ENCODE results near the gene MAP3K21. TPM values are rescaled to one million over a fixed set of nuclear protein-coding genes. Genes with fewer than 3 reads are reported as not detected.

MAP3K21 gene
- total and polyA plus RNA-seq, 5 donors = 0.25 to 0.47 (median 0.34) TPM

GRCh38 chr1:233393084-233393840 is 65.7 kb downstream of the MAP3K21 start:
- 56% methylated on average over 10 of the region's 10 CpGs for WGBS

GRCh38 chr1:233393926-233394680 is 66.6 kb downstream of the MAP3K21 start:
- Histone ChIP-seq H3K4me3 (ENCODE audit: low read length) (no peak overlapping the region), H3K27ac (ENCODE audit: low read length) (no peak overlapping the region), H3K4me1 (ENCODE audit: control insufficient read depth, insufficient read depth, low read length) (no peaks in the 10 kb centered on the region), H3K27me3 (ENCODE audit: control insufficient read depth, insufficient read depth) (no peaks in the 10 kb centered on the region), H3K9me3 (ENCODE audit: control insufficient read depth, low read length) (no peaks in the 10 kb centered on the region)
- DNase-seq (no peak), ATAC-seq (peak; percentile 73 to 85)
- intact Hi-C loops (cut with DNase I) = loop anchor here in 3 of 4 donors (10.0 kb wide), 1 partner anchor 671 kb away; no protein-coding TSS in a partner anchor
- 68% methylated on average over 3 of the region's 3 CpGs for WGBS

More at GRCh38 chr1:233393084-233393840, 65.7 kb downstream of the MAP3K21 start:
- DNase-seq (no peak), ATAC-seq (no peak)
- Histone ChIP-seq H3K4me3 (ENCODE audit: low read length) (no peak overlapping the region), H3K4me1 (ENCODE audit: control insufficient read depth, insufficient read depth, low read length) (no peaks in the 10 kb centered on the region), H3K27me3 (ENCODE audit: control insufficient read depth, insufficient read depth) (no peaks in the 10 kb centered on the region), H3K9me3 (ENCODE audit: control insufficient read depth, low read length) (no peaks in the 10 kb centered on the region), H3K27ac (ENCODE audit: low read length) (no peak overlapping the region)
- intact Hi-C loops (cut with DNase I) = loop anchor here in 3 of 4 donors (10.0 kb wide), 1 partner anchor 672 kb away; no protein-coding TSS in a partner anchor

GRCh38 chr1:233394860-233395717 is 67.6 kb downstream of the MAP3K21 start:
- 67% methylated on average over 13 of the region's 13 CpGs for WGBS
- Histone ChIP-seq H3K27me3 (ENCODE audit: control insufficient read depth, insufficient read depth) (no peaks in the 10 kb centered on the region), H3K9me3 (ENCODE audit: control insufficient read depth, low read length) (no peaks in the 10 kb centered on the region), H3K4me3 (ENCODE audit: low read length) (no peak overlapping the region), H3K4me1 (ENCODE audit: control insufficient read depth, insufficient read depth, low read length) (no peaks in the 10 kb centered on the region), H3K27ac (ENCODE audit: low read length) (no peak overlapping the region)
- ATAC-seq (peak; percentile 76 to 80), DNase-seq (no peak)
- intact Hi-C loops (cut with DNase I) = loop anchor here in 3 of 4 donors (10.0 kb wide), 1 partner anchor 670 kb away; no protein-coding TSS in a partner anchor

- Histone ChIP-seq H3K27me3 (ENCODE audit: control insufficient read depth, insufficient read depth) (no peaks in the 10 kb centered on the region), H3K9me3 (ENCODE audit: control insufficient read depth, low read length) (no peaks in the 10 kb centered on the region), H3K4me1 (ENCODE audit: control insufficient read depth, insufficient read depth, low read length) (no peaks in the 10 kb centered on the region), H3K27ac (ENCODE audit: low read length) (no peak overlapping the region), H3K4me3 (ENCODE audit: low read length) (no peak overlapping the region)
- ATAC-seq (no peak), DNase-seq (no peak)
- intact Hi-C loops (cut with DNase I) = loop anchor here in 3 of 4 donors (10.0 kb wide), 1 partner anchor 669 kb away; no protein-coding TSS in a partner anchor
- 76% methylated on average over 15 of the region's 15 CpGs for WGBS
Measured at GRCh38 chr1:233395863-233396646, 68.5 kb downstream of the MAP3K21 start.

GRCh38 chr1:233406339-233406960 is 78.9 kb downstream of the MAP3K21 start:
- Histone ChIP-seq H3K27me3 (ENCODE audit: control insufficient read depth, insufficient read depth) (no peaks in the 10 kb centered on the region), H3K4me1 (ENCODE audit: control insufficient read depth, insufficient read depth, low read length) (no peaks in the 10 kb centered on the region), H3K4me3 (ENCODE audit: low read length) (no peak overlapping the region), H3K9me3 (ENCODE audit: control insufficient read depth, low read length) (no peaks in the 10 kb centered on the region), H3K27ac (ENCODE audit: low read length) (no peak overlapping the region)
- DNase-seq (no peak), ATAC-seq (no peak)
- intact Hi-C loops (cut with DNase I) = no loop called here
- 70% methylated on average over 4 of the region's 4 CpGs for WGBS

- DNase-seq (no peak), ATAC-seq (no peak)
- Histone ChIP-seq H3K4me1 (ENCODE audit: control insufficient read depth, insufficient read depth, low read length) (no peaks in the 10 kb centered on the region), H3K9me3 (ENCODE audit: control insufficient read depth, low read length) (no peaks in the 10 kb centered on the region), H3K4me3 (ENCODE audit: low read length) (no peak overlapping the region), H3K27ac (ENCODE audit: low read length) (no peak overlapping the region), H3K27me3 (ENCODE audit: control insufficient read depth, insufficient read depth) (no peaks in the 10 kb centered on the region)
- intact Hi-C loops (cut with DNase I) = no loop called here
- 71% methylated on average over 6 of the region's 6 CpGs for WGBS
Measured at GRCh38 chr1:233406994-233407631, 79.6 kb downstream of the MAP3K21 start.

- no peak overlapping the region for H3K27ac ChIP-seq (ENCODE audit: low read length)
- intact Hi-C loops (cut with DNase I) = no loop called here
- no peaks in the 10 kb centered on the region for H3K4me1 ChIP-seq (ENCODE audit: control insufficient read depth, insufficient read depth, low read length)
- H3K27me3 ChIP-seq (ENCODE audit: control insufficient read depth, insufficient read depth) = no peaks in the 10 kb centered on the region
- H3K4me3 ChIP-seq (ENCODE audit: low read length) = no peak overlapping the region
- WGBS = 45% methylated on average over 2 of the region's 2 CpGs
- no peaks in the 10 kb centered on the region for H3K9me3 ChIP-seq (ENCODE audit: control insufficient read depth, low read length)
- DNase-seq (no peak), ATAC-seq (no peak)
Measured at GRCh38 chr1:233409540-233409939, 82.0 kb downstream of the MAP3K21 start.

- intact Hi-C loops (cut with DNase I) = no loop called here
Measured at GRCh38 chr1:233410906-233411305, 83.4 kb downstream of the MAP3K21 start.

GRCh38 chr1:233412812-233413211 is 85.3 kb downstream of the MAP3K21 start:
- 65% methylated on average over 2 of the region's 2 CpGs for WGBS
- Histone ChIP-seq H3K4me1 (ENCODE audit: control insufficient read depth, insufficient read depth, low read length) (no peaks in the 10 kb centered on the region), H3K27me3 (ENCODE audit: control insufficient read depth, insufficient read depth) (no peaks in the 10 kb centered on the region), H3K9me3 (ENCODE audit: control insufficient read depth, low read length) (no peaks in the 10 kb centered on the region), H3K27ac (ENCODE audit: low read length) (no peak overlapping the region), H3K4me3 (ENCODE audit: low read length) (no peak overlapping the region)
- no peak for ATAC-seq
- no peak for DNase-seq
- intact Hi-C loops (cut with DNase I) = no loop called here

More at GRCh38 chr1:233410906-233411305, 83.4 kb downstream of the MAP3K21 start:
- no peaks in the 10 kb centered on the region for H3K27me3 ChIP-seq (ENCODE audit: control insufficient read depth, insufficient read depth)
- no peak for ATAC-seq
- H3K27ac ChIP-seq (ENCODE audit: low read length) = no peak overlapping the region
- no peak overlapping the region for H3K4me3 ChIP-seq (ENCODE audit: low read length)
- no peaks in the 10 kb centered on the region for H3K9me3 ChIP-seq (ENCODE audit: control insufficient read depth, low read length)
- no peak for DNase-seq
- H3K4me1 ChIP-seq (ENCODE audit: control insufficient read depth, insufficient read depth, low read length) = no peaks in the 10 kb centered on the region
- 75% methylated on average over 5 of the region's 5 CpGs for WGBS
